Stimulated activated CD4-positive, alpha-beta T cell treated with anti-CD3 and anti-CD28 coated beads, Interleukin-2, amount 100 ng/mL, for 48 hours (primary cell): ENCODE measurements around the gene TMEM254.
"Not testable (repeated sequence)": the region's sequence is repeated elsewhere in the genome, so short reads cannot be mapped to it uniquely, and the experiment has no call there.

ENCODE experiments used
- DNase-seq, 2 donors: peaks; one replicate each; pipeline ENCODE4 v3.0.0-alpha.2; 2020

TMEM254 gene

DNA sequence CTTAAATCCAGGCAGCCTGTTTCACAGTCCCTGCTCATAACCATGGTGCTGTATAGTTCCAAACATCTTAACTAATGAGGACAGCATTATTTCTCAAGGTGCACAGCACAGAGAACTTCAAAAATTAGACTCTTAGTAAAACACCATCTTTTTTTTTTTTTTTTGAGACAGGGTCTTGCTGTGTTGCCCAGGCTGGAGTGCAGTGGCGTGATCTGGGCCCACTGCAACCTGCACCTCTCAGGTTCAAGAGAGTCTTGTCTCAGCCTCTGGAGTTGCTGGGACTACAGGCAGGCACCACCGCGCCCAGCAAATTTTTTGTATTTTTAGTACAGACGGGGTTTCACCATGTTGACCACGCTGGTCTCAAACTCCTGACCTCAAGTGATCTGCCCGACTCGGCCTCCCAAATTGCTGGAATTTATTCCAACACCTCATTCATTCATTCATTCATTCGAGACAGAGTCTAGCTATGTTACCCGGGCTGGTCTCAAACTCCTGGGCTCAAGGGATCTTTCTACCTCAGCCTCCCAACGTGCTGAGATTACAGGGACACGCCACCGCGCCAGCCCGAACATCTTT is 507 bp upstream of the TMEM254 start:
- no peak for DNase-seq

DNA sequence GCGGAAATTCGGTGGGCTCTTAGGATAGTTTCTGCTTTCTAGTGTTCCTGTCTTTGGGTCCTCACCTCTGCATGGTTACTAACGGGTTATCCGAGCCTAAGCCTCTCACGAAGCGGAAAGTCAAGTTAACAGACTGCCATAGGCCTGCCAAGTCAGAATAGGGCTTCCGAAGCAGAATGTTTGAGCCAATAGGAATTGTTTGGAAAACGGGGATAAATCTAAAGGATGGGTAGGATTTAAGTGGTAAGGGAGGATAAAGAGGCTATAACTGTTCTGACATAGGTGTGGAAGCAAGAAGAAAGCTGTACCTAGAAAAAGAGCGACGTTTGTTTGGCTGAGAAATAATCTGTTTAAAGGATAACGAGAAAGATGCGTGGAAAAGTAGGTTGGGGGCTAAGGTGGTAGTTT is 851 bp downstream of the TMEM254 start:
- no peak for DNase-seq

DNA sequence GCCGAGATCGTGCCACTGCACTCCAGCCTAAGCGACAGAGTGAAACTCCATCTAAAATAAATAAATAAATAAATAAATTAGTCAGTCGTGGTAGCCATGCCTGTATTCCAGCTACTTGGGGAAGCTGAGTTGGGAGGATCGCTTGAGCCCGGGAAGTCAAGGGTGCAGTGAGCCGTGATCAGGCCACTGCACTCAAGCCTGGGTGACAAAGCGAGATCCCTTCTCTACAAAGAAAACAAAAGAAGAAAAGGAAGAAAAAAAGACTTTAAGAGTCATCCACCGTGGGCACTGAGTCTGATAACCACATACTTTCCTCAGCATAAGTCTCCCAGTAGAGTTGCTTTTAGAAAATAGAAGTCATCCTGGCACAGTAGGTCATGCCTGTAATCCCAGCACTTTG is 2.6 kb downstream of the TMEM254 start:
- no peak for DNase-seq

DNA sequence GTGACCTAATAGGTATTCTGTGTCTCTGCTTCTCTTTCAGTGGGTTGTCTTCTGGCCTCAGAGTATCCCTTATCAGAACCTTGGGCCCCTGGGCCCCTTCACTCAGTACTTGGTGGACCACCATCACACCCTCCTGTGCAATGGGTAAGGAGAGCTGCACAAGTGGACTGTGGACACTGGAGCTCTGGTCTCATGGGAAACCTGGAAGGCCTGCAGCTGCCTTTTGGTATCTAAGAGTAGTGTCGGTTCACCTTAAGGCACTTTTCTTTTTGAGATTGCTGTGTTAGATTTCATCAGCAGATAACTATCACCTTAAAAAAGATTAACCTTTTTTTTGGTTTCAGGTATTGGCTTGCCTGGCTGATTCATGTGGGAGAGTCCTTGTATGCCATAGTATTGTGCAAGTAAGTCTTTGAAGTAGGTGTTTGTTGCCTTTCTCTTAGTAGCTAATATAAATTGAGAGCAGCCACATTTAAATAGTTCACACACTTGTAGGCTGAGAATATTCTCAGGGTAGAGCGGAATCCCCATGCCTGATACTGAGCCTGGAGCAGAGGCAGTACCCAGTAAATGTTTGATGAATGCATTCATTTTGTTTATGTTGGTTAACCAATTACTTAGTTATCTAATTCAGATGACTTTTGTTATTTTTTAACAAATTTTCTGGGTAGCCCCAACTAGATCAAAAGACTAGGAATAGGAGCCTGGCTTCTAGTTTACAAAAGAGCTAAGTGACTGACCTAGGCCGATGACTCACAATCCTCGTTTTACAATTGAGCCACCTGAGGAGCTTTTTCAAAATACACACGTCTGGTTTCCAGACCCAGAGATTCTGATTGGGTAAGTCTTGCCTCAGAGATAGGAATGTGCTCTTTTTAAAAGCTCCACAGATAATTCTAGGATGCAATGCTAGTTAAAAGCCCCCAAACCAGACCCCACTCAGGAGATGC is 3.6 kb downstream of the TMEM254 start:
- DNase-seq: no peak

DNA sequence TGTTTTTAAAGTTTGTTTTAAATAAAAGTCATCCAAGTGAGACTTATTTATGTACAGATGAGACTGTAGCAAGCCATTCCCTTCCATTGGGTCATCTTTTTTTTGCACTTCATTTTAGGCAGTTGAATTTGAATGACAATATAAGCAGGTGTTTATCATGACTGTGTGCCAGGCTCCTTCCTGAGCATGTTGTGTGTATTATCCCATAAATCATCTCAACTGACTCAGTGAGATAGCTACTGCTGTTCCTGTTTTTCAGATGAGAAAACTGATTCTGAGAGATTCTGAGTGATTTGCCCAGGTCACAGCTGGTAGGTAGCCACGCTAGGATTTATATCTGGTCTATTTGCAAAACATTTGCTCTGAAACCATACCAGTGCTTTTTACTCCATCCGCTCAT is 11.7 kb downstream of the TMEM254 start:
- DNase-seq: no peak

DNA sequence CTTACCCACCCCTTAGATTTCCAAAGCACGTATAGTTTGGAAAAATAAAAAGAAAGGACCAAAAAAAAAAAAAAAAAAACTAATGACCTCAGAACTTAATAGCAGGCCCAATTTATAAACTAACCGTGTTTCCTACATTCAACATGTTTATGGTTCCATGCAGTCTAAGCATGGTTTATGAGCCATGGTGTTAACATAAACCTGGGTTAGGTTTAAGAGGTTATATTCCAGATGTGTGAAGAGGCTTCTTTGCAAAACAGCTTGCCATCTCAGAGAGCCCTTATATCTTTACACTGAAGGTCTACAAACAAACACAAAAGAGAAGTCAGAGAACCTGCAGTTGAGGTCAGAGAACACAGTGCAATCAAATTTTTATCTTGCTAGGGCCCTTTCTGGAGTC is 15.8 kb downstream of the TMEM254 start:
- no peak for DNase-seq

DNA sequence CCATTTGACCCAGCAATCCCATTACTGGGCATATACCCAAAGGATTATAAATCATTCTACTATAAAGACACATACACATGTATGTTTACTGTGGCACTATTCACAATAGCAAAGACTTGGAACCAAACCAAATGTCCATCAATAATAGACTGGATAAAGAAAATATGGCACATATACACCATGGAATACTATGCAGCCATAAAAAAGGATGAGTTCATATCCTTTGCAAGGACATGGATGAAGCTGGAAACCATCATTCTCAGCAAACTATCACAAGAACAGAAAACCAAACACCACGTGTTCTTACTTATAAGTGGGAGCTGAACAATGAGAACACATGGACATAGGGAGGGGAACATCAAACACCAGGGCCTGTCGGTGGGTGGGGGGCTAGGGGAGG is 19.8 kb downstream of the TMEM254 start:
- DNase-seq: not testable (repeated sequence)

DNA sequence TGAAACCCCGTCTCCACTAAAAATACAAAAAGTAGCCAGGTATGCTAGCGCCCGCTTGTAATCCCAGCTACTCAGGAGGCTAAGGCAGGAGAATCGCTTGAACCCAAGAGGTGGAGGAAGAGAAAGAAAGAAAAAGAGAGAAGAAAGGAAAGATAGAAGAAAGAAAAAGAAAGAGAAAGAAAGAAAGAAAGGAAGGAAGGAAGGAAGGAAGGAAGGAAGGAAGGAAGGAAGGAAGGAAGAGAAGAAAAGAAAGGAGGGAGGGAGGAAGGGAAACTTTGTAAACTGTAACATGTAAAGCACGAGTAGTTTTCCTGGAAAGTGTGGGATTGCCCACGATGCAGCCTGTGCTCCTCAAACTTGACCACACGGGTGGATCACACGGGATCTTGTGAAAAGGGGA is 20.8 kb downstream of the TMEM254 start:
- not testable (repeated sequence) for DNase-seq

DNA sequence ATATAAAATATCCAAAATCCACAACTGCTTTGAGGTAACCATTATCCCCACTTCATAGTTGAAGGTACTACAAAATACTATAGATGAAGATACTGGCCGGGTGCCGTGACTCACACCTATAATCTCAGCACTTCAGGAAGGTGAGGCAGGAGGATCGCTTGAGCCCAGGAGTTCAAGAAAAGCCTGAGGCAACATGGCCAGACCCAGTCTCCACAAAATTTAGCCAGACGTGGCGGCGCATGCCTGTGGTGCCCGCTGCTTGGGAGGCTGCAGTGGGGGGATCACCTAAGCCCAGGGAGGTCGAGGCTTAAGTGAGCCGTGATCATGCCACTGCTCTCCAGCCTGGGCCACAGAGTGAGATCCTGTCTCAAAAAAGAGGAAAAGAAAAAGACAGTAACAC is 21.7 kb downstream of the TMEM254 start:
- DNase-seq: no peak

DNA sequence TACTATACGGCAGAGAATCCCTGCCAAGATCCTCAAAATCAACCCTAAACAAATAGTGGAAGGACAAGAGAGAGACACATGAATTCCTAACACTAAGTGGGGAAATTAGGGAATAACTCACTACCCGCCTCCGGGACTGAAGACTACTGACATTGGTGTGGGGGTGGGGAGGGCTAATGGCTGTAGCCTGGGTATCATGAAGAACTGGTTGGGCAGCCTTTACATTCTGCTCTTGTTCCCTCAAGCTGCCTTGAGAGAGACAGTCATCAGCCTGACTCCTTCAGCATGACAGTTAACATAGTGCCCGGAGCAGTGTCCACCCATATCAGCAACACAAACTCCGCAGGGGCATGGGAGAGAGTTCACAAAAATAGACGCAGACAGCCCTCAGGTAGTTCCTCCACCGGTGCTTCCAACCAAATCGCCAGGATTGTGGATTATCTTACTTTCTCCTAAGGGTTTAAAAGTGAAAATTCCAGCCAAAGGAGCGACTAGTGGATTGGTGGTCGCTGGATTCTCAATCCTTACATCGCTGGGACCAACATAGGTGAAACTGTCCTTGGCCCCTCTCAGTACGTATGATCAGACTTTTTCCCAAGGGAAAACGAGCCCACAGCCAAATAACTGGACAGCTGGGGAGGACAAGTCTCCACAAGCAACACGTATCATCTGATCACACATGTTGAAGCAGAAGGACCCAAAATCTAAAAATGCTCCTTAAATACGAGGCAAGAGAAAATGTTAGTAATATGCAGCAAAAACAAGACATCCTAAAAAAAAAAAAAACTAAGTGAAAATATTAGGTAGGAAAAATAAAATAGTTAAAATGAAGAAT is 22.6 kb downstream of the TMEM254 start:
- no peak for DNase-seq

DNA sequence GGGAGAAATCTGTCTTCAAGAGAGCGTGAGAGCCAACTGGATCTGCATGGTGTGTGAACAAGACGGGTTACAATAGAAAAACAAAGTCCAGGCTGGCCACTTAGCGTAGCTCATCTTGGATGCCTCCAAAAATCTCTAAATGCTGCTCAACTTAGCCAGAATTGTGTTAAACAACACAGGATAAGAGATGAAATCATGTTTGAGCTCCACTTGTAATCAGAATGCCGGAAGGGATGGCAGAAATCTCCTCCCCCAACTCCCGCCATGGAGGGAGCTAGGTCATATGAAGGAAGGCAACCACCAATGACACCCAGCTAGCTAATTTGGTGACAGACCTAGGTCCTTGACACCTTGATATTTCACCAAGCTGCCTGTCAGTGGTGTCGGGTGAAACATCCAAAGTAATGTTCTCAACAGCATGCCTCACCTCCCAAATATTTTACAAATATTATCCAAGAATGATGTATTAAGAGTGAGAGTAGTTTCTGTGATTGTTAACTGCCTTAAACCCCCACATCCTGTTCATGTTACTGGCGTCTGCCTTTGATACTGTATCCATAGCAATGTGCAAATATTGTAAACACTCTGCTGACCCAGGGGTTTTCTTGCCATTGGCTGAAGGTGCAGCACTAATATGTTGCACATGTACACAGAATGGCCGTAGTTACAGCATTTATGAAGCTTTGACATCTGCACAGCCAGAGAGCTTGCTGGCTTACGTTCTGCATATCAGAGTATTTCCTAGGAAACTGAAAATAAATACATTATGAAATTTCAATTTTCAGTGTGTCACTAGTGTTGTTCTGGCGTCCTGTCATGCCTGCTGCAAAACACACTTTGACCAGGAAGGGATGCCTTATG is 25.8 kb downstream of the TMEM254 start:
- DNase-seq: no peak

DNA sequence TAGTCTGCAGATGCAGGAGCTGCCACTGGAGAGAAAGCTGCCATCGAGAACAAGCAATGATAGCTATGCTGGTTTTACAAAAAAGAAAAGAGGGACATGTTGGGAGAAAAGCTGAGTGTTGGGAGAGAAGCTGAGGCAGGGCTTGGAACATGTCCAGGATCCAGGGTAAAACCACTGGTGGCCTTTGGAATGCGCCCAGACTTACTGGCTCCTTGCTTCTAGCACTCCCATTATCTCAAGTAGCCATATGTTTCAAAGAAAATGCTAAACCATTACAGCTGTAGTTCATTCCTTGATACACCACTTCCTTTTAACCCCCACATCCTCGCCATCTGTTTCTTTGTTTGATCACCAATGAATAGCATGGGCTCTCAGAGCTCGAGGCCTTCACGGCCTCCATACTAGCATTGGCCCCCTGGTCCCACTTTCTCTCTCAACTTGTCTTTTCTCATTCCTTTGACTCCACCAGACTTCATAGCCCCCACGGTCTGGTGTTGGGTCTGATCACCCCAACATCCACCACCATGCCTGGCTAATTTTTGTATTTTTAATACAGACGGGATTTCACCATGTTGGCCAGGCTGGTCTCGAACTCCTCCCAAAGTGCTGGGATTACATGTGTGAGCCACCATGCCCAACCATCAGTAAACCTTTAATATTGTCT is 30.2 kb downstream of the TMEM254 start:
- DNase-seq: no peak

DNA sequence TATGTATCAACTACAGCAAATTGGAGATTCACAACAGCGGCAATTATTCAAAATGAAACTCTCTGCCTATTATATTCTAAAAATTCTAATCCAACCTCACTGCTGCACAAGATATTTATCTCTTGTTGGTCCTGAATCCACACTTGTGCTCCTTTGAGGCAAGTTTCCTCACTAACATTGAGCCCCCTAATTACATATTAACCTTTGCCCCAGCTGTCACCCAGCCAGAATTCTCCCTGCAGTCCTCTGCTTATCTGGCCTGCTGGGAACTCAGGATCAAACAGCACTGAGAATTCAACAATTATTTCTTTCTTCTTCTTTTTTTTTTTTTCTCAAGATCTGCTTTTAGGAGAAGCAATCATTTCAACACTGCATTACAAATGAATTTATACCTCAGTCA is 32.5 kb downstream of the TMEM254 start:
- no peak for DNase-seq

DNA sequence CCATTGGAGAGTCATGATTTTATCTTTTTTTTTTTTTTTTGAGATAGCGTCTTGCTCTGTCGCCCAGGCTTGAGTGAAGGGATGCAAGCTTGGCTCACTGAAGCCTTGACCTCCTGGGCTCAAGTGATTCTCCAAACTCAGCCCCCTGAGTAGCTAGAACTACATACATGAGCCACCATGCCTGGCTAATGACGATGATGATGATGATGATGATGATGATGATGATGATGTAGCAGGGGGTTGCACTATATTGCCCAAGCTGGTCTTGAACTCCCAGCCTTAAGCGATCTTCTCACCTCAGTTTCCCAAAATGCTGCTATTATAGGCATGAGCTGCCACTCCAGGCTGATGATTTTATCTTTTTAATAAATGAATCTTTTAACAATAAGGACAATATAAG is 40.2 kb downstream of the TMEM254 start:
- DNase-seq: no peak

DNA sequence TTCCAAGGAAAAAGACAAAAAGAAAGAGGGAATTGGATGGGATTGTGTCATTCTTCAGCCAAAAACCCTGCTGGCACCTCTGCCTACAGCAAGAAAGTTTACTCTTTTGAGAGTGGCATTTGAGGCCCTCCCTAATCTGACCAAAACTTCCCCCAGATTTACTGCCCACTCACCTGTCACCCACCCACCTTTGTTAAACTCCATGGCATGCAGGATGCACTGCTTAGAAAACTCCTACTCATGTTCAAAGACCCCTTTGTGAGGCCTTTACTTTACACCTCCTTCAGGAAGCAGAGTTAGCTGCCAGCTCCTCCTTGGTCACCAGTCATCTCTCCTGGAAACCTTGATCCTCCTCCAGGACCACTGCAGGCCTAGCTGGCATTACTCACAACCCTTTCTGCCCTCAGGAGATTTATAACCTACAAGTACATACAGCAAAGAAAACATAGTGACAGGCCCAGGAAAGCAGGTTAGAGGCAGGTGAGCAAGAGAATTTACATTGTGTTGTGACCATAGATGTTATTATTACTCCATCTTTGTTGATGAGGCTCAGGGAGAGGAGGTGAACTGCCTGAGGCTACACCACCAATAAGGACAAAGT is 43.7 kb downstream of the TMEM254 start:
- no peak for DNase-seq

DNA sequence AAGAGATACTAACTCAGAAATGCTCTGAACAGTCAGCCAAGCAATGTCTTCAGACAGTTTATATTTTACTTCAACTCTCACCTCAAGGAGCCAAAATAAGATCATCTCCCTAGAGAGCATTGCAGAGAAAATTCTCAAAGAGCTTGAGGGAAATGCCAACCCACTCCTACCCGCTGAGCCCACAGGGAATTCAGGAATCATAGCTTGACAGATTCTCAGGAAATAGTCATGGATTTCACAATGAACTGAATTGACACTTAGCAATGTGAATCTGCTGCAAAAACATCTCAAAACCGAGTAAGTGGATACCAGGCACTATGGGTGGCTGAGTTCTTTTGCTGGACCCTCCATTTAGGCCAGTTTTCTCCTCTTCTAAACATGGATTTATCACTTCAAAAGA is 44.3 kb downstream of the TMEM254 start:
- no peak for DNase-seq

DNA sequence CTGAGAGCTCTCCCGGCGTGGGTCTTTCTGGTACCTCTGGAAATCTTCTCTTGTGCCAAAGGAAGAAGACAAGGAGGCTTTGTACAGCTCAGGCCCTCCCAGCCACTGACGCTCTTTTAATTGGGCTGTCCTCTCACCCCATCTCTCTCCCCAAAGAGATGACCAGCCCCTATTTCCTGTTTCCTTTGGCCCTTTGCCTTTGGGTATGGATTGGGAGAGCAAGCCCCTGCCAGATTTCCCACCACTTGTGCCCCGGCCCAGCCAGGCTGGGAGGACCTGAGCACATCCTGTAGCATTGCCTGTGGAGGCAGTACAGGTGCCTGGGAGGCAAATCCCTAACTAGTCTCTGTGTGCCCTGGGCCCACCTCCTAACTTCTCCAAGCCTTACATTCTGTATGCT is 48.4 kb downstream of the TMEM254 start:
- no peak for DNase-seq

DNA sequence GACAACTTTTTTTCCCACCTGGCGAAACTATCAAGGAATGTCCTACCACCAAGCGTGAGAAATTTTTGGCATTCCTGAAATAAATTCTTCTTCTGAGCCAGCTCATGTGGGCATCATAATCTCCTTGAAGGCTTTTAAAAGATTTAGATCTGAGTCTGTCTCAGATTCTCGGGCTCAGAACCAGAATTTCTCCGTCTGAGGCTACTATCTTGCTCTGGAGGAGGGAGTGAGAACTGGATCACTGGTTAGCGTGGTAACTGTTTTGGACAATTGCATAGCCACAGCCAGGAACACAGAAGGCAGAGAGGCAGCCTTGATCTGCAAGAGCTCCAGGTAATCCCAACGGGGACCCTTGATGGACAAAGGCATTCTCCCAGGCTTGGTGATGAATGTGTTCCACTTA is 53.0 kb downstream of the TMEM254 start:
- DNase-seq: no peak

DNA sequence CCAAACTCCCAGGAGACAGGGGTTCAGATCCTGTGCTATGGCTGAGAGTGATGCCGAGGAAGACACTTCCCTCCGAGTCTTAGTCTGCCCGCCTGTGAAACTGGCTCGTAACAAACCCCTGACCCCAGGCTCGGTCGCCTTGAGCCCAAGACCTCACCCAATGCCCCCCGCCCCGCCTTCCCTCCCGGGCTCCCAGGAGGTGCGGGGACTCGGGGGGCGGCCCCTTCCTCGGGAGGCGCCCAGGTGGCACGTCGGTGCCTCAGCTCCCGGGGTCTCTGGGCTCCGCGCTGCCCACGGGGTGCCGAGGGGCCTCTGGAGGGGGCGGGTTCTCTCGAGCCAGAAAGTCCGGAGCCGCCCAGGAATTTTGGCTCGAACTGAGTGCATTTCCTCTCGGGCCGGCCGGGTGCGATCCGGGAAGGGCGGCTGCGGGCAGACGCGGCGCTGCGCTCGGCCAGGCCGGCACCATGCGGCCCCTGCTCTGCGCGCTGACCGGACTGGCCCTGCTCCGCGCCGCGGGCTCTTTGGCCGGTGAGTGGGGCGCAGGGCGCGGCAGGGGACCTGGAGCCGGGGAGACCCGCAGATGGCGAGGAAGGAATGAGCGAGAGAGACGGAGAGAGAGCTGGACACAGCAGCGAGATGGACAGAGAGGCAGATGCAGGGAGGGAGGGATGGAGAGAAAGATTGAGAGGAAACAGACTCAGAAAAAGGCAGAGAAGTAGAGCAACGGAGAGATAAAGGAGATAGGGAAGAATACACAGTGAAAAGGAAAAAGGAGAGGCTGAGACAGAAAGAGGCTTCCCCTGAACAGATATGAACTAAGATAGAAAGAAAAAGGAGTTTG is 54.1 kb downstream of the TMEM254 start, which contains the start of gene PLAC9:
PLAC9 (plus strand) TSS at position 432 of the 841 bp plus-strand sequence; CDS start at position 465, 33 bp downstream.
- no peak for DNase-seq

DNA sequence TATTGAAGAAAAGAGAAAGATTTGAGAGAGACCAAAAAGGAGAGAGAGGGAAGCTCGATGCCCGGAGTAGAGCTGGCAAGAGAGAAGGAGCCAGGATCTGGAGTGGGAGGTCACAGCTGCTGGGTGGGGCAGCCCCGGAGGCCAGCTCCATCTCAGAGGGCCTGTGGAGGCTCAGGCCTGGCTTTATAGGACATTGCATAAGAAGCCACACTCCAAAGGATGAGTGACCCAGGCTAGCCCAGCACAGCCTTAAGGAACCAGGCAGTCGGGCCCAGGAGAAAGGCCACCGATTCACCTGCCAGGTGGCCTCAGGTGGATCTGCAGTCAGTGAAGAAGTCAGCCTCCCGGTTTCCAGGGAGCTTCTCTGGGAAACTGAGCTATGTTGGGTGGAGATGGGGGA is 54.7 kb downstream of the TMEM254 start:
- DNase-seq: no peak
